NCI-H1092 treated with DMSO at 0.1 percent for 48 hours (cell line): ENCODE results near the gene GUCY2F.

ENCODE experiments used
- DNase-seq: peaks from one replicate; lab custom pipeline; 2025; lab: John Stamatoyannopoulos, UW

The GUCY2F gene

GRCh38 chrX:109393859-109394258, 88.0 kb downstream of the GUCY2F start:
- DNase-seq: no peak

GRCh38 chrX:109392895-109393294, 89.0 kb downstream of the GUCY2F start:
- DNase-seq: no peak

GRCh38 chrX:109390556-109390955, 91.3 kb downstream of the GUCY2F start:
- DNase-seq: no peak

GRCh38 chrX:109389917-109390316, 92.0 kb downstream of the GUCY2F start:
- no peak for DNase-seq

GRCh38 chrX:109384699-109385098, 97.2 kb downstream of the GUCY2F start:
- DNase-seq: peak; percentile 1

- DNase-seq: no peak
These were observed 99.6 kb downstream of the GUCY2F start for GRCh38 chrX:109382332-109382731.

GRCh38 chrX:109378281-109378680, 103.6 kb downstream of the GUCY2F start:
- no peak for DNase-seq

GRCh38 chrX:109374262-109374960, 107.5 kb downstream of the GUCY2F start:
- no peak for DNase-seq

GRCh38 chrX:109373468-109373867, 108.4 kb downstream of the GUCY2F start:
- DNase-seq: no peak

GRCh38 chrX:109372716-109373115, 109.2 kb downstream of the GUCY2F start:
- no peak for DNase-seq

- DNase-seq: no peak
These were observed 109.6 kb downstream of the GUCY2F start for GRCh38 chrX:109372291-109372690.

- no peak for DNase-seq
These were observed 119.8 kb downstream of the GUCY2F start for GRCh38 chrX:109362101-109362500.

- no peak for DNase-seq
These were observed 121.6 kb downstream of the GUCY2F start for GRCh38 chrX:109360301-109360700.

GRCh38 chrX:109357706-109358105, 124.2 kb downstream of the GUCY2F start:
- DNase-seq: no peak

GRCh38 chrX:109356684-109357083, 125.2 kb downstream of the GUCY2F start:
- DNase-seq: no peak

GRCh38 chrX:109352066-109352588, 129.8 kb downstream of the GUCY2F start:
- DNase-seq: no peak

GRCh38 chrX:109351557-109351956, 130.3 kb downstream of the GUCY2F start:
- no peak for DNase-seq

- DNase-seq: no peak
These were observed 131.3 kb downstream of the GUCY2F start for GRCh38 chrX:109350551-109350950.

- DNase-seq: no peak
These were observed 131.8 kb downstream of the GUCY2F start for GRCh38 chrX:109350051-109350450.

- no peak for DNase-seq
These were observed 134.3 kb downstream of the GUCY2F start for GRCh38 chrX:109347632-109348031.

- DNase-seq: no peak
These were observed 135.4 kb downstream of the GUCY2F start for GRCh38 chrX:109346491-109346890.

- DNase-seq: no peak
These were observed 136.0 kb downstream of the GUCY2F start for GRCh38 chrX:109345856-109346255.

GRCh38 chrX:109344678-109345077, 137.2 kb downstream of the GUCY2F start:
- DNase-seq: no peak

- no peak for DNase-seq
These were observed 137.8 kb downstream of the GUCY2F start for GRCh38 chrX:109344101-109344500.
